H9 (cell line): ENCODE results near the gene IFFO2. TPM values are rescaled to one million over a fixed set of nuclear protein-coding genes. Genes with fewer than 3 reads are reported as not detected.

Experiments used
- DNase-seq: peaks from one replicate; pipeline ENCODE4 v3.0.0-alpha.2; 2017
- H2AFZ ChIP-seq: one replicate; pipeline ENCODE4 v1.6.1; 2013; ENCODE audit warnings: mild to moderate bottlenecking, low read length, control low read depth, moderate library complexity
- H2AK5ac ChIP-seq: 2 replicates; pipeline ENCODE4 v1.6.1; 2013; ENCODE audit warnings: low read length, control low read depth, mixed read lengths; ENCODE audit not compliant: insufficient read length
- H2BK120ac ChIP-seq: one replicate; pipeline ENCODE4 v1.6.1; 2013; ENCODE audit warnings: low read depth, mild to moderate bottlenecking, low read length, control low read depth, inconsistent platforms; ENCODE audit not compliant: poor library complexity, severe bottlenecking
- H2BK12ac ChIP-seq: 2 replicates; pipeline ENCODE4 v1.6.1; 2013; ENCODE audit warnings: low read length, control low read depth, mixed read lengths, low read depth; ENCODE audit not compliant: insufficient read length
- H2BK15ac ChIP-seq: 2 replicates; pipeline ENCODE4 v1.6.1; 2013; ENCODE audit warnings: low read depth, low read length, control low read depth
- H2BK20ac ChIP-seq: one replicate; pipeline ENCODE4 v1.6.1; 2013; ENCODE audit warnings: low read depth, mild to moderate bottlenecking, low read length, control low read depth, inconsistent platforms; ENCODE audit not compliant: poor library complexity, severe bottlenecking
- H2BK5ac ChIP-seq: 2 replicates; pipeline ENCODE4 v1.6.1; 2013; ENCODE audit warnings: low read length, control low read depth, mixed read lengths; ENCODE audit not compliant: insufficient read length
- H3K14ac ChIP-seq: 2 replicates; pipeline ENCODE4 v1.6.1; 2013; ENCODE audit warnings: low read length, control low read depth; ENCODE audit not compliant: insufficient read depth
- H3K18ac ChIP-seq: 2 replicates; pipeline ENCODE4 v1.6.1; 2013; ENCODE audit warnings: low read depth, mild to moderate bottlenecking, mixed read lengths, low read length, control low read depth; ENCODE audit not compliant: insufficient read length
- H3K23ac ChIP-seq: 2 replicates; pipeline ENCODE4 v1.6.1; 2013; ENCODE audit warnings: low read length, control low read depth, mixed read lengths, low read depth; ENCODE audit not compliant: insufficient read length
- H3K23me2 ChIP-seq: 2 replicates; pipeline ENCODE4 v1.6.1; 2013; ENCODE audit warnings: low read depth, mild to moderate bottlenecking, mixed read lengths, low read length, control low read depth; ENCODE audit not compliant: insufficient read length, poor library complexity, severe bottlenecking
- H3K27ac ChIP-seq: 2 replicates; pipeline ENCODE4 v1.5.1; 2013; ENCODE audit warnings: low read length, control low read depth, mixed read lengths, low read depth; ENCODE audit not compliant: insufficient read length
- H3K27me3 ChIP-seq: 2 replicates; pipeline ENCODE4 v1.6.1; 2013; ENCODE audit warnings: low read length, control low read depth, inconsistent platforms; ENCODE audit not compliant: insufficient read depth
- H3K4ac ChIP-seq: 2 replicates; pipeline ENCODE4 v1.6.1; 2013; ENCODE audit warnings: low read depth, mild to moderate bottlenecking, control low read depth, inconsistent platforms, low read length, moderate library complexity
- H3K4me1 ChIP-seq: 2 replicates; pipeline ENCODE4 v1.6.1; 2013; ENCODE audit warnings: low read length, control low read depth, inconsistent platforms; ENCODE audit not compliant: insufficient read depth
- H3K4me2 ChIP-seq: 2 replicates; pipeline ENCODE4 v1.6.1; 2013; ENCODE audit warnings: low read length, control low read depth, mixed read lengths; ENCODE audit not compliant: insufficient read length, insufficient read depth
- H3K56ac ChIP-seq: 2 replicates; pipeline ENCODE4 v1.6.1; 2013; ENCODE audit warnings: low read depth, mild to moderate bottlenecking, mixed read lengths, low read length, control low read depth; ENCODE audit not compliant: insufficient read length
- H3K79me1 ChIP-seq: 2 replicates; pipeline ENCODE4 v1.6.1; 2013; ENCODE audit warnings: low read depth, mild to moderate bottlenecking, moderate library complexity, low read length, control low read depth, inconsistent platforms; ENCODE audit not compliant: insufficient read depth, poor library complexity, severe bottlenecking
- H3K79me2 ChIP-seq: 2 replicates; pipeline ENCODE4 v1.6.1; 2013; ENCODE audit warnings: low read length, control low read depth, inconsistent platforms; ENCODE audit not compliant: insufficient read depth
- H3K9ac ChIP-seq: 2 replicates; pipeline ENCODE4 v1.6.1; 2013; ENCODE audit warnings: low read length, control low read depth, mixed read lengths; ENCODE audit not compliant: insufficient read length; ENCODE audit errors: extremely low read depth
- H3K9me3 ChIP-seq: one replicate; pipeline ENCODE4 v1.6.1; 2013; ENCODE audit warnings: low read depth, low read length, inconsistent platforms; ENCODE audit not compliant: control insufficient read depth
- H3T11ph ChIP-seq: one replicate; pipeline ENCODE4 v1.6.1; 2013; ENCODE audit warnings: mild to moderate bottlenecking, low read length, control low read depth, inconsistent platforms
- H4K20me1 ChIP-seq: one replicate; pipeline ENCODE4 v1.6.1; 2013; ENCODE audit not compliant: control insufficient read depth, insufficient read length, insufficient read depth
- H4K5ac ChIP-seq: 2 replicates; pipeline ENCODE4 v1.6.1; 2013; ENCODE audit warnings: low read depth, mild to moderate bottlenecking, mixed read lengths, low read length, control low read depth; ENCODE audit not compliant: insufficient read length
- H4K8ac ChIP-seq: replicated peaks from 2 replicates; pipeline ENCODE4 v1.6.1; 2013; ENCODE audit warnings: low read length, control low read depth, mixed read lengths, low read depth; ENCODE audit not compliant: insufficient read length
- H4K91ac ChIP-seq: 2 replicates; pipeline ENCODE4 v1.6.1; 2013; ENCODE audit warnings: low read depth, mild to moderate bottlenecking, moderate library complexity, mixed read lengths, low read length, control low read depth; ENCODE audit not compliant: insufficient read length
- H3K27ac Mint-ChIP-seq, 3 experiments: 2 replicates in 2 of 3; 3 replicates in 1 of 3; pipeline ENCODE4 v1.8.0; 2020 to 2021; ENCODE audit warnings: mixed read lengths in 3 of 3, mild to moderate bottlenecking in 1 of 3, moderate library complexity in 1 of 3
- H3K27me3 Mint-ChIP-seq: 2 replicates; pipeline ENCODE4 v1.8.0; 2021; ENCODE audit warnings: low read depth, mild to moderate bottlenecking, moderate library complexity, mixed read lengths
- H3K36me3 Mint-ChIP-seq, 3 experiments: 2 replicates in 2 of 3; 3 replicates in 1 of 3; pipeline ENCODE4 v1.8.0; 2020 to 2021; ENCODE audit warnings: low read depth in 3 of 3, mixed read lengths in 3 of 3; ENCODE audit not compliant: insufficient read depth in 1 of 3
- H3K4me1 Mint-ChIP-seq, 2 experiments: 2 replicates each; pipeline ENCODE4 v1.8.0; 2020; ENCODE audit warnings: mixed read lengths in 2 of 2
- H3K4me3 Mint-ChIP-seq, 2 experiments: 2 replicates in 1 of 2; 3 replicates in 1 of 2; pipeline ENCODE4 v1.8.0; 2020 to 2021; ENCODE audit warnings: mild to moderate bottlenecking in 2 of 2, mixed read lengths in 2 of 2, moderate library complexity in 1 of 2
- H3K9me3 Mint-ChIP-seq, 2 experiments: 2 replicates in 1 of 2; 3 replicates in 1 of 2; pipeline ENCODE4 v1.8.0; 2020; ENCODE audit warnings: mild to moderate bottlenecking in 2 of 2, mixed read lengths in 2 of 2, moderate library complexity in 1 of 2
- WGBS: extraction: QIAGEN DNeasy Blood & Tissue Kit; methylation state at CpG from one replicate; pipeline ENCODE4 v1.1.7; 2013; ENCODE audit warnings: missing lambda C conversion rate, low lambda C conversion rate, mixed read lengths; ENCODE audit not compliant: insufficient read length; ENCODE audit errors: extremely low coverage; 5-methylcytosine and 5-hydroxymethylcytosine counted together
- total RNA-seq: library from RNA; stranded (reverse); gene quantifications from 2 replicates; pipeline ENCODE4 v1.2.1, GENCODE V29; 2021
- TF ChIP-seq, protein P1 (sequence below): fragments of 200-600 bp; sonication (generic); conservative IDR thresholded peaks from 3 replicates; pipeline ENCODE4 v1.8.0; 2021; ENCODE audit warnings: antibody characterized with exemption, mild to moderate bottlenecking

The IFFO2 gene
- total RNA-seq, 1 experiment from 2014 or later = 3.6 TPM

DNA sequence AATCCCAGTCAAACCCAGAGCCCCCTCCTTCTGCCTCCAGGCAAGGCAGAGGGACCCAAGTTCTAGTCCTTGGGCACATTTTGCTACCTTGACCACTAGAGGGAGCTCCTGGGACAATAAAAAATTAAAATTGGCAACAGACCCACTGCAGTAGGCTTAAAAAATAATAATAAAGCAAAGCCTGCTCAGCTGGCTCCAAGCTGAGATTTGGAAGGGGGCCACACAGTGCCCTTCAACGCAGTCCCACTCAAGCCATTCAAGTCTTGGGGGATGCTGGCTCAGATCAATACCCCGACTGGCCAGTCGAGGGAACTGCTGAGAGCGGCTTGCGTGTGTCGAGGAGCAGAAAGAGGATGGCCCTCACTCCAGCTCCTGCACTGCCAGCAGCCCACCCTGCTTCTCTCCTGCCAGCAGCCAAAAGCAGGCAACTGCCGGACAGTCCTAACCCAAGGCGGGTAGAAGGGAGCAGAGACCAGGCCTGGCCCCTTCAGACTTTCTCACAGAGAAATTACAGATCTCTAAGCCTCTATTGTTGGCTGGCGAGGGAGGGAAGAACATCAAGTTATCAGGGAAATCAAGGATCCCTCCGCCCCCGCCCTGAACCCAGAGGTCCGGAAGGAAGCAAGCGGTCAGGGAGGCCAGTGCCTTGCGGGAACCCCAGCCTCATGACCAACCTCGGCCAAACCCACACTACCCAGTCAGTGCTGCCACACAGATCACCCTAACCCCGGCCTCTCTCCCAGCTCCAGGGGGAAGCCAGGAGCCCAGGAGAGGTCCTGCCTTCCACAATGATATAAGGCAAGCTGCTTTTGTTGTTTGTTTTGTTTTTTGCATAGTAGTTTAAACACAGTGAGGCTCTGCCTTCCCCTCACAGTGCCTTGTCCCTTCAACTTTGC is 49.2 kb downstream of the IFFO2 start:
- TF ChIP-seq, protein P1, sequence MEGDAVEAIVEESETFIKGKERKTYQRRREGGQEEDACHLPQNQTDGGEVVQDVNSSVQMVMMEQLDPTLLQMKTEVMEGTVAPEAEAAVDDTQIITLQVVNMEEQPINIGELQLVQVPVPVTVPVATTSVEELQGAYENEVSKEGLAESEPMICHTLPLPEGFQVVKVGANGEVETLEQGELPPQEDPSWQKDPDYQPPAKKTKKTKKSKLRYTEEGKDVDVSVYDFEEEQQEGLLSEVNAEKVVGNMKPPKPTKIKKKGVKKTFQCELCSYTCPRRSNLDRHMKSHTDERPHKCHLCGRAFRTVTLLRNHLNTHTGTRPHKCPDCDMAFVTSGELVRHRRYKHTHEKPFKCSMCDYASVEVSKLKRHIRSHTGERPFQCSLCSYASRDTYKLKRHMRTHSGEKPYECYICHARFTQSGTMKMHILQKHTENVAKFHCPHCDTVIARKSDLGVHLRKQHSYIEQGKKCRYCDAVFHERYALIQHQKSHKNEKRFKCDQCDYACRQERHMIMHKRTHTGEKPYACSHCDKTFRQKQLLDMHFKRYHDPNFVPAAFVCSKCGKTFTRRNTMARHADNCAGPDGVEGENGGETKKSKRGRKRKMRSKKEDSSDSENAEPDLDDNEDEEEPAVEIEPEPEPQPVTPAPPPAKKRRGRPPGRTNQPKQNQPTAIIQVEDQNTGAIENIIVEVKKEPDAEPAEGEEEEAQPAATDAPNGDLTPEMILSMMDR = peak; percentile 99
- Histone ChIP-seq H3K56ac (no peak overlapping the region), H4K91ac (no peak overlapping the region), H3K18ac (no peak overlapping the region), H2BK5ac (no peak overlapping the region), H4K8ac (no peak overlapping the region), H3K27ac (no peak overlapping the region), H4K5ac (no peak overlapping the region), H2BK12ac (no peak overlapping the region), H2BK20ac (no peak overlapping the region), H3K9ac (no peak overlapping the region), H3K79me1 (no peaks in the 10 kb centered on the region), H3K27me3 (no peaks in the 10 kb centered on the region), H3K4ac (no peak overlapping the region), H3K79me2 (no peaks in the 10 kb centered on the region), H3T11ph (no peak overlapping the region), H3K23me2 (peaks cover 4% of the 10 kb centered on the region), H3K4me2 (no peak overlapping the region), H3K4me1 (no peaks in the 10 kb centered on the region), H3K23ac (no peak overlapping the region), H3K9me3 (no peaks in the 10 kb centered on the region), H4K20me1 (no peaks in the 10 kb centered on the region), H2BK15ac (no peak overlapping the region), H2AFZ (no peak overlapping the region), H2BK120ac (no peak overlapping the region), H3K14ac (no peak overlapping the region), H2AK5ac (no peak overlapping the region)
- H3K27ac Mint-ChIP-seq = peak overlapping the region in 2 of 3 experiments; percentile 58 to 77; a peak in 2 of 7 replicates
- H3K27me3 Mint-ChIP-seq = peaks cover 8% of the 10 kb centered on the region
- no peaks in the 10 kb centered on the region; a peak in 3 of 7 replicates for H3K36me3 Mint-ChIP-seq
- H3K4me3 Mint-ChIP-seq = no peak overlapping the region
- DNase-seq = peak; percentile 76
- WGBS = no CpG with 5 or more reads among the region's 16 CpGs
- H3K9me3 Mint-ChIP-seq = no peaks in the 10 kb centered on the region
- H3K4me1 Mint-ChIP-seq = peaks cover 7 to 17% of the 10 kb centered on the region in 2 experiments; a peak in 3 of 4 replicates
